HG03097 (cell line): ENCODE data around the gene MZT1.

Source experiments
- ATAC-seq: cut with Tn5 transposase; IDR thresholded peaks from one replicate; pipeline ENCODE4 v1.9.1; 2021; ENCODE audit not compliant: unreplicated experiment, low FRiP score

Gene MZT1

DNA sequence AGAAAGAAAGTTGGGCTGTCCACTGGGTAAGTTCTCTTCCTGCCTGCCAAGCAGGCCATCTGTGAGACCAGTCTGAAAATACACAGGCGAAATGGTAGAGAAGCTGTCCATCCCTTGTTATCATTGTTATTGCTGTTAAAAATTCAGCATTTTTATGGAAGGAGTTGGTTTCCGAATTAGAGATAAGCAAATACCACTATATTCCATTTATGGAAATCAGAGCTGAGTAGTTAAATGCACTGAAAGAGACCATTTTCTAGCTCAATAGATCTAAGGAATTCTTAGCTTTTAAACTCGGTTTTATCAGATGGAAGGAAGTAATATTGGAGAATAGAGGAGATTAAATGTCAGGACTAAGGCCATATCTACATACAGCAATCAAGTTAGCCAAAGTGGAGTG is 40.7 kb downstream of the MZT1 start:
- no peak for ATAC-seq

DNA sequence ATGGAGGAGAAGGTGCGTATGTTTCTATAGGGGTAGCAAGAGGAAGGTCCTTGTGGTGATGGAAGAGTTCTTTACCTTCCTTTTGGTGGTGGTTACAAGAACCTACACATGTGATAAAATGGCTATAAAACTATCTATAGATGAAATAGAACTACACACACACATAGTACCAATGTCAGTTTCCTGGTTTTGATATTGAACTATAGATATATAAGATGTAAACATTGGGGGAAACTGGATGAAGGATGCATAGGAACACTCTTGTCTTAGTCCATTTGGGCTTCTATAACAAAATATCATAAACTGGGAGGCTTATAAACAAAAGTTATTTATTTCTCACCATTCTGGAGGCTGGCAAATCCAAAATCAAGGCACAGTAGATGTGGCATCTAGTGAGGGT is 47.1 kb downstream of the MZT1 start:
- ATAC-seq: no peak

DNA sequence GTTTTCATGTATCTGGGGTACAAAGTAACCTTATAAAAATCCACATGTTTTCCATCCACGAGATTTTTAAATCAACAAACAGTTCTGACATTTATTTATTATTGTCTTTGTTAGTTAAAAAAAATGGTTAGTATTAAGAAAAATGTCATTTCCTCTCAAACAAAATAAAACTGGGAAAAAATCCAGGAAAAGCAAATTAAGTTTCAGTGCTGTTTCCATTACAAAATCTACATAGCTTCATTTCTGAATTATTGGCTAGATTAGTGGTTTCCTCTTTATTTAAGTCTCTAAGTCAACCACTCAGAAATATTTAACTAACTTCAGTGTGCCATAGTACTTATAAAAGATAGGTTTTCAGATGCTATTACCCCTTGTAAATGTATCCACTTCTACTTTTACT is 49.1 kb downstream of the MZT1 start:
- no peak for ATAC-seq

DNA sequence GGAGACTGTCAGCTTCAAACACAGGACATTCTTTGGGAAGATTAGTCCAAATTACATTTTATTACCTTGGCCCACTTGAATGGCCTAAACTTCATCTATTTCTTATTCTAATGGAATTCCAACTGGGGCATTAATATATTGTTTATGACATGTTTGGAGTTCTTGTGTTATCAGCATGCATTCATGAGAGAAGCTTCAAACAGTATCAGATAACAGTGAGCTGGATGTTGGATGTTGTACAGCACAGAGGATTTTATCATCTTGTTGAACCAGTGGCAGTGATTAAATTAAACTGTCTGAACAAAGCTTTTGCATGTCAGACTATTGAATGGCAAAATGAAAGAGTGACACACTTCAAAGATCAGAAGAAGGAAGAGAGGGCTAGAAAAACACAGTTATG is 50.0 kb downstream of the MZT1 start:
- no peak for ATAC-seq

DNA sequence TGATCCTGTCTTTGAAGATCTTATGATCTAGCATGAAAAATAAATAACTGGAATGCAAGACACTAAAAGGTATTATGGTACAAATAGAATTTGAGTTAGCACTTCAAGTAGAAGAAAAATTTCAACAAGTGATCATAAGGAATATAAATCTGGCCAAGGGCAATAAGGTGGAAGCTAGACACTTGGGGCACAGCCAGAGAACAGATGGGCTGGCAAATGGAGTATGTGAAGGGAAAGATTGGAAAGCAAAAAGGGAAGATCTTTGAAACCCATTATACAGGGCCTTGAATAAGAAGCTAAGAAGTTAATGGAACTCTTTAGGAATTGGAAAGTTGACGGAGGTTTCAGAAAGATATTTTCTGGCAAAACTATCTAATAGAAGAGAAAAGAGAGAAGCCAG is 61.0 kb downstream of the MZT1 start:
- ATAC-seq: no peak

DNA sequence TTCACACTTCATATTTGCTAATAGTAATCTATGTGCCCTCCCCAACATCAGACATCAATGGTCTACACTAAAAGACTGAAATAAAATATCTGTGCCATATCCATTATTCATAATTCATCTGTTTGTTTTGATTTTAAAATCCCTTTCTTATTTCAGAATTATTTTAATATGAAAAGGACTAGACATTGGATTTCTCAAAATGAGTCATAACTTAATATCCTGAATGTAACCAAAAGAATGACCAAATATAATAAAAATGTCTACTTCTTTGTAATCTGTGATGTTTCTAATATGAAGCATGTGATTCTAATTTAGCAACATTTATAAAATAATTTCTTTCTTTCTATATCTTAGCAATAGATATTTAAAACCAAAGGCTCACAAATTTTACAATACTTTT is 64.9 kb downstream of the MZT1 start:
- ATAC-seq: no peak
